AG09309 (cell line): ENCODE results near the gene GLG1.
"Not testable (repeated sequence)": the region's sequence is repeated elsewhere in the genome, so short reads cannot be mapped to it uniquely, and the experiment has no call there.

ENCODE experiments used
- DNase-seq: peaks from one replicate; pipeline ENCODE4 v3.0.0-alpha.2; 2010; ENCODE audit warnings: low read depth
- H3K4me3 ChIP-seq: 2 replicates; pipeline ENCODE4 v1.5.1; 2011; ENCODE audit warnings: mild to moderate bottlenecking, low read depth, low read length, moderate library complexity; ENCODE audit not compliant: control insufficient read depth
- TF ChIP-seq, protein P1 (sequence below): IDR thresholded peaks from 2 replicates; pipeline ENCODE4 v1.5.1; 2011; ENCODE audit warnings: mild to moderate bottlenecking, low read depth, low read length, inconsistent platforms; ENCODE audit not compliant: insufficient read depth, control insufficient read depth; ENCODE audit errors: missing control alignments

Gene GLG1

DNA sequence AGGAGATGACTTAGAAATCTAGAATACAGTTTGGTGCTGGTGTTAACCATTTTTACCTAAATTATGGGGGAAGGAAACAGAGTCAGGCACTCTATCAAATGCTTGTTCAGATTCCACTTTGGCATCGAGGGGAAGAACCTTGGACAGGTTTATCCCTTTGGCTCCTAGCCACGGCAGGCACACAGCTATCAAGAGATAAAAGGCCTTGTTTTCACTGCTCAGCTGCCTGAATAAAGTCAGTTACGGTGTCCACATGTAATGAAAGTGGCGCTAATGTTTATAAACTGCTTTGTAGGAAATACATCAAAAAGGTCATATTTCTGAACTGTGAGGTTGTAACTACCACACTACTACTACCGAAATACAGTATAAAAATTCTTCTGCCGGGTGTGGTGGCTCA lies 66.3 kb downstream of the GLG1 start:
- not testable (repeated sequence) for DNase-seq, H3K4me3 ChIP-seq

GRCh38 chr16:74538801-74539200 lies 68.1 kb downstream of the GLG1 start:
- not testable (repeated sequence) for H3K4me3 ChIP-seq, DNase-seq

DNA sequence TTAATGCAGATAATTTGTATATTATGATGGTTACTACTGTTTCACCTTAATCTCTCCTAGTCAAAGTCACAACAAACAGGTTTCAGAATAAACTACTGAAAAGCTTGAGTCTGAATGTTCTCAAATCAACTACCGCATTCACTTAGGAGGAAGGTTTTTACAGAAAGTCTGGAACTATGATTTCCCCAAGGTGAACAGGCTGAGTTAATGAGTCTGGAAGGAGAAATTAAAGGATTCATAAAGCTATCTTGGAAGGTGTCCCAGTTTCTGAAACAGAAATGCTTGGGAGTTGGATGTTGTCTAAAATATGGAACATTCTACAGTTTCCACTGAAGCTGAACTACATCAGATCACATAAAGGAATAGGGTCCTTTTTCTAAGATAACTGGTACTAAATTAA lies 69.2 kb downstream of the GLG1 start:
- not testable (repeated sequence) for H3K4me3 ChIP-seq

DNA sequence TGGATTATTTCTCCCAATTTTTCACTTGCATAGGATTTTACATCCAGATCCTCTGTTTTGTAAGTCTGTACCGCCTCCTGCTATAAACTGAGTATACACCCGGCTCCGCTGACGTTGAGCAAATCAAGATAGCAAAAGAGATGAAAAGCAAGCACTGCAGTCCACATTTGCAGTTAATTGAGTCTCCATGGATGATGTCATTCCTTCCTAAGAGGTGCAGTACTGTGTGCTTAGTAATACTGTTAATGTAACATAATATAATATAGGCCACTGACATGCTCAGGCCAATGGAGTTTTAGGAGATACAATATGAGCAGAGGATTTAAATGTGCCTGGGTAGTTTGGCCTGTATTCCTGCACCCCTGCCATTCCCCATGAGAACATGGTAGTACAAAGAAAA lies 72.3 kb downstream of the GLG1 start:
- H3K4me3 ChIP-seq: not testable (repeated sequence)
- DNase-seq: peak; percentile 8

More for the DNA sequence above, 69.2 kb downstream of the GLG1 start:
- DNase-seq: not testable (repeated sequence)

GRCh38 chr16:74524926-74525325 lies 82.0 kb downstream of the GLG1 start:
- TF ChIP-seq, protein P1, sequence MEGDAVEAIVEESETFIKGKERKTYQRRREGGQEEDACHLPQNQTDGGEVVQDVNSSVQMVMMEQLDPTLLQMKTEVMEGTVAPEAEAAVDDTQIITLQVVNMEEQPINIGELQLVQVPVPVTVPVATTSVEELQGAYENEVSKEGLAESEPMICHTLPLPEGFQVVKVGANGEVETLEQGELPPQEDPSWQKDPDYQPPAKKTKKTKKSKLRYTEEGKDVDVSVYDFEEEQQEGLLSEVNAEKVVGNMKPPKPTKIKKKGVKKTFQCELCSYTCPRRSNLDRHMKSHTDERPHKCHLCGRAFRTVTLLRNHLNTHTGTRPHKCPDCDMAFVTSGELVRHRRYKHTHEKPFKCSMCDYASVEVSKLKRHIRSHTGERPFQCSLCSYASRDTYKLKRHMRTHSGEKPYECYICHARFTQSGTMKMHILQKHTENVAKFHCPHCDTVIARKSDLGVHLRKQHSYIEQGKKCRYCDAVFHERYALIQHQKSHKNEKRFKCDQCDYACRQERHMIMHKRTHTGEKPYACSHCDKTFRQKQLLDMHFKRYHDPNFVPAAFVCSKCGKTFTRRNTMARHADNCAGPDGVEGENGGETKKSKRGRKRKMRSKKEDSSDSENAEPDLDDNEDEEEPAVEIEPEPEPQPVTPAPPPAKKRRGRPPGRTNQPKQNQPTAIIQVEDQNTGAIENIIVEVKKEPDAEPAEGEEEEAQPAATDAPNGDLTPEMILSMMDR: no peak
- H3K4me3 ChIP-seq: no peak overlapping the region
- no peak for DNase-seq

- no peak for DNase-seq
- no peak overlapping the region for H3K4me3 ChIP-seq
- TF ChIP-seq, protein P1: no peak
Observed at GRCh38 chr16:74524117-74524516, 82.8 kb downstream of the GLG1 start.

DNA sequence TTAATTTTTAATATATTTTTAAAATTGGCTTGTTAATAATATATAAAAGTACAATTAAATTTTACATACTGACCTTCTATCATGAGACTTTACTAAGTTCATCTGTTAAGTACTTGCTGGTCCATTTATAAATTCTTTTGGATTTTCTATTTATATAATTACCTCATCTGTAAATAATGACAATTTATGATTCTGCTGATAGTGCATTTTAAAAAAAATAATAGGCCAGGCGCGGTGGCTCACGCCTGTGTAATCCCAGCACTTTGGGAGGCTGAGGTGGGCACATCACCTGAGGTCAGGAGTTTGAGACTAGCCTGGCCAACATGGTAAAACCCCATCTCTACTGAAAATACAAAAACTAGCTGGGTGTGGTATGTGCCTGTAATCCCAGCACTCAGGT lies 83.2 kb downstream of the GLG1 start:
- not testable (repeated sequence) for H3K4me3 ChIP-seq, DNase-seq

- no peak overlapping the region for H3K4me3 ChIP-seq
- no peak for DNase-seq
- TF ChIP-seq, protein P1: no peak
Observed at GRCh38 chr16:74522160-74522559, 84.8 kb downstream of the GLG1 start.

GRCh38 chr16:74521691-74522090 lies 85.2 kb downstream of the GLG1 start:
- no peak for DNase-seq
- TF ChIP-seq, protein P1: no peak
- H3K4me3 ChIP-seq: no peak overlapping the region

- not testable (repeated sequence) for DNase-seq, H3K4me3 ChIP-seq
Observed at GRCh38 chr16:74518934-74519333, 88.0 kb downstream of the GLG1 start.
